GM19193 (cell line): Measurements from ENCODE around the gene HMGXB4.

Experiments used
- POLR2A ChIP-seq: IDR thresholded peaks from 4 replicates; pipeline ENCODE4 v1.6.1; 2011; ENCODE audit not compliant: insufficient read depth, insufficient read length; ENCODE audit errors: extremely low read depth

The HMGXB4 gene

GRCh38 chr22:35314161-35314942 lies 57.1 kb downstream of the HMGXB4 start:
- TF ChIP-seq POLR2A, result no peak

GRCh38 chr22:35315141-35315854 lies 58.0 kb downstream of the HMGXB4 start:
- TF ChIP-seq POLR2A, result no peak

- no peak for TF ChIP-seq POLR2A
Measured at GRCh38 chr22:35315855-35316745, 58.8 kb downstream of the HMGXB4 start.

GRCh38 chr22:35316751-35317150 lies 59.5 kb downstream of the HMGXB4 start:
- TF ChIP-seq POLR2A, result no peak

GRCh38 chr22:35317680-35318290 lies 60.5 kb downstream of the HMGXB4 start:
- TF ChIP-seq POLR2A, result no peak

- TF ChIP-seq POLR2A, result no peak
Measured at GRCh38 chr22:35318346-35319215, 61.3 kb downstream of the HMGXB4 start.

GRCh38 chr22:35319244-35319985 lies 62.1 kb downstream of the HMGXB4 start:
- no peak for TF ChIP-seq POLR2A

GRCh38 chr22:35322126-35322525 lies 64.8 kb downstream of the HMGXB4 start:
- no peak for TF ChIP-seq POLR2A

- TF ChIP-seq POLR2A, result no peak
Measured at GRCh38 chr22:35322893-35323292, 65.6 kb downstream of the HMGXB4 start.

- no peak for TF ChIP-seq POLR2A
Measured at GRCh38 chr22:35323305-35323704, 66.0 kb downstream of the HMGXB4 start.

- TF ChIP-seq POLR2A, result no peak
Measured at GRCh38 chr22:35324067-35324466, 66.8 kb downstream of the HMGXB4 start.

- no peak for TF ChIP-seq POLR2A
Measured at GRCh38 chr22:35324762-35325161, 67.5 kb downstream of the HMGXB4 start.

GRCh38 chr22:35325209-35325608 lies 67.9 kb downstream of the HMGXB4 start:
- TF ChIP-seq POLR2A, result no peak
